HG02798 (cell line): ENCODE results near the gene ALPL.
"Not testable (repeated sequence)": the region's sequence is repeated elsewhere in the genome, so short reads cannot be mapped to it uniquely, and the experiment has no call there.

Source experiments
- ATAC-seq: cut with Tn5 transposase; IDR thresholded peaks from one replicate; pipeline ENCODE4 v1.9.1; 2021; ENCODE audit warnings: mild to moderate bottlenecking; ENCODE audit not compliant: unreplicated experiment, poor library complexity

ALPL gene

GRCh38 chr1:21506804-21507203, 2.4 kb upstream of the ALPL start:
- ATAC-seq = no peak

DNA sequence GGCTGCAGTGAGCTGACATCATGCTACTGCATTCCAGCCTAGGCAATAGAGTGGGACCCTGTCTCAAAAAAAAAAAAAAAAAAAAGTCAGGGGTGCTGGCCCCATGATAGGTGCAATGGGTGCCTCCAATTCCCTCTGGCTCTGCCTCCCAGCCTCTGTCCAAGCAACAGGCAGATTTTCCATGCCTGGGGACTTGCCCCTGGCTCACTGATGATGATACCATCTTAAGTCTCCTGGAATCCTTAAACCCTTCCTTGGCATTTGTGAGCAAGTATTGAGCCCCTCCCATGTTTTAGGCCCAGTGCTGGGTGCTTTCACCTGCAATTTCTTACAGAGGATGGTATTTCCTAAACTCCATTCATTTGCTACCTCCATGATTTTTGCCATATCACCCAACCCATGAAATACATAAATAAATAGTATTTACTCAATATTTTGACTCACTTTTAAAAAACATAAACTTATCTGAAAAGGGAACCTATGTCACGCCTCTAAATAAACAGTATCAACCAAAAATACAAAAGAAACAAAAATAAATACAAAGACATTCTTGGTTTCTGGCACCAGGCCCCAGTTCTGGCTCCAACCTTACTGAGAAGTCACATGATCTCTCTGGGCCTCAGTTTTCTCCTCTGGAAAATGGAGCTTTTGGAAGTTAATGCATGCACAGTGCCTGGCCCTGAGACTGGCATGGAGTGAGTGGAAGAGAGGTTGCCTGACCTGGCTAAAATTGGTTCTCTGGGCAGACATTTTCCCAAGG, 1.5 kb upstream of the ALPL start:
- no peak for ATAC-seq

DNA sequence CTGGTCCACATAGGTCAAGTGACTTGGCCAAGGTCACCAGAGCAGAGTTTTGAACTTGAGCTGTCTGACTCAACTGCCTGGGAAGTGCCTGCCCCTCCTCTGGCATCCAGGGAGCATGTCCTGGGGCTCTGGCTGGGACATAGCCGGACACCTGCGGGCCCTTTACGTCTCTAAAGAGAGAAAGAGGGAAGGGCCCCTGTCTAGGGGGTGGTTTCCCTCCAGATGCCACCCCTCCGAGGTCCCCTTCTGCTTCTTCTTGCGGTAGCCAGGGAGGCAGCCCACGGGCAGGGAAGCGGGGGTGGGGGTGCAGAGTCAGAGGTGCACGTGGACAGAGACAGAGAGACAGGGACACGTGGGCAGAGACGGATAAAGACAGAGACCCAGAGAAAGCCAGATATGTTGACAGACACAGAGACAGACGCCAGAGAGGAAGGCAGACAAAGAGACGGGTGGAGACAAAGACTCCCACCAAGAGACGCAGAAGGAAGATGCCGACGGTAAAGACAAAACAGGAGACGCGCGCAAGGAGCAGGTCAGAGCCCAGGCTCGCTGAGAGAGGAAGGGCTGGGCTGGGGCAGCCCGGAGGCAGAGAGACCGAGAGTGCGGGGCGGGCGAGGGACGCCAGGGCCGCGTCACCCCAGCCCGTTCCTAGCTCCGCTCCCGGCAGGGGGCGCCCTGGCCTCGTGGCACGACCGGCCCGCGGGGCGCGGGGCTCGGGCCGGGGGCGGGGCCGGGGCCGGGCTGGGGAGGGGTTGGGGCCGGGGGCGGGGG, 458 bp upstream of the ALPL start:
- ATAC-seq = no peak

DNA sequence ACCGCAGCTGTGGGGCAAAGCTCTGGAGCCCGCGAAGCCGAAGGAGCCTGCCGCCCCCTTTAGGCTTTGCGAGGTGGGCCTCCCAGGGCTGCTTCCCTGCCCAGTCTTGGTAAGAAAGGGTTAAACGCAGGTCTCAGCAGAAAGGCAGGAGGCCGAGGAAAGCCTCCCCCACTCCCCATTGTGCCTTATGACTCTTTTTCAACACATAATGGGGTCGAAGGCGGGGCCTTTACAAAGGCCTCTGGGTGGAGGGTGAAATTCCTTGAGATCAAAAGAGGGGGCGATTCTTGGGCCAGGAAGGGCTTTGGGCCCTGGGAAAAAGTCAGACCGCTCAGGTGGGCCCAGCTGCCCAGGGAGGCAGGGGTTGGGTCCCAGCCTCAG, 880 bp downstream of the ALPL start:
- no peak for ATAC-seq

DNA sequence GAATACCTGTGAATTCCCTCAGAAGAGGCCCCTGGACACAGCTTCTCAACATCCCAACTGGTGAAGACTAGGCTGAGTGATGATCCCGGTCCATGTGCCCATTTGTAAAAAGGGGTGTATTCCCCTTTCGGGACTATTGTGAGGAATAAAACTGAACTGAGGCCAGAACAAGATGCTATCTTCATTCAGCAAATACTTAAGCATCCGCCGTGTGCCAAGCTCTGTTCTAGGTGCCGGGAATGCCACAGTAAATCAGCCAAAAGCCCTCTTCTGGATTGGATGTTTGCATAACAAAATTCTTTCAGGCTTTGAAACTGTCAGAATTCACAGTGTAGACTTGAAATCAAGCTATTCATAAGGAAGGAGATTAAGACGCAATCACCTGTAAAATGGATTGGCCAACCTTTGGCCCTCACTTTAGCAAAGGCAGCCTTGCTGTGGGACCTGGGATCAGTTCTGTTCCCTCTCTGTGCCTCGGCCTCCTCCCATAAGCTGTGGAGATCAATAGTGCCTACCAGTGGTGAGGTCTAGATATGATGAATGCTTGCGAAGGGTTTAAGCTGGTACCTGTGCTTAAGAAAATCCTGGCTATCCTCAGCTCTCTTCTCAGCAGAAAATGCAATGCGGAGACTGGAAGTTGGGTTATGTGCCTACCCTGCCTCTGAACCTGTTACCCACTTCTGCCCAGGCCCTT, 1.8 kb downstream of the ALPL start:
- ATAC-seq = no peak

DNA sequence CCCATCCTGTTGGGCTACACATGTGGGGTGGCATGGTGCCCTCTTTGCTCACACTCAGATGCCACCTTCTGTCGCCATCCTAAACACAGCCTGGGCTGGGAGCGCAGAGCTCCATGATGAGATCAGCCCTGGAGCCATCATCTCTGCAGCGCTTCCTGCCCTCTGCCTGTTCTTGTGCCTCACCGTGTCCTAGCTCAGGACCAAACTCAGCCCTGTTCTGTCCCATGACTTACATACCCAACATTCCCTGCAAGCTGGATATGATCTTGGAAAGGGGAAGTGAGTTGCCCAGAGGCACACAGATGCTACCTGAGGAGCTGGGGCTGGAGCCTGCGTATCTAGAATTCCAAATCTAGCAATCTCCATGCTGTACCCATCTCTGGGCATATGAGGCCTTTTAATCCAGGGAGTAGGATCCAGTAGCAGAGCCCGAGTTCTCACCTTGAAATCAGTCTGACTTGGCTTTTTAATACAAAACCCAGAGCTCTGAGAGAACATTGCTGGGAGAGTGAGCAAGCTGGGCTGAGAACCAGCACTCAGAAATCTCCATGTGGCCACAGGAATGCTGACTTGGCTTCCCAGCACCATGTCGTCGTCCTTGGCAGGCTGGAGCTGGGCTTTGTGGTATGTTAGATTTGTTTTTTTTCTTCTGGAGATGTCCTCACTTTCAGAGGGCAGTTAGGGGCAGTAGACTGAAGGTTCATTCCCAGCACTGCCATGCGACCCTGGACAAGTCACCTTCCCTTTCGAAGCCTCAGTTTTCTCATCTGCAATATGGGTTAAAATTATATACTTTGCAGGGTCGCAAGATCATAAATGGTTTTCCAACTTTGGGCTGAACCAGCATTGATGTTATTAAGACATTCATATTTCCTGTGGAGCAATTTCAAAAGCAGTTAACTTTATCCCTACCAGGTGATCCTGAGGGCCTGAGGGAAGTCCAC, 2.6 kb downstream of the ALPL start:
- ATAC-seq = no peak

- no peak for ATAC-seq
These were observed 5.0 kb downstream of the ALPL start for GRCh38 chr1:21514245-21514644.

GRCh38 chr1:21517161-21517589, 8.0 kb downstream of the ALPL start:
- no peak for ATAC-seq

GRCh38 chr1:21517660-21518480, 8.6 kb downstream of the ALPL start:
- ATAC-seq = no peak

DNA sequence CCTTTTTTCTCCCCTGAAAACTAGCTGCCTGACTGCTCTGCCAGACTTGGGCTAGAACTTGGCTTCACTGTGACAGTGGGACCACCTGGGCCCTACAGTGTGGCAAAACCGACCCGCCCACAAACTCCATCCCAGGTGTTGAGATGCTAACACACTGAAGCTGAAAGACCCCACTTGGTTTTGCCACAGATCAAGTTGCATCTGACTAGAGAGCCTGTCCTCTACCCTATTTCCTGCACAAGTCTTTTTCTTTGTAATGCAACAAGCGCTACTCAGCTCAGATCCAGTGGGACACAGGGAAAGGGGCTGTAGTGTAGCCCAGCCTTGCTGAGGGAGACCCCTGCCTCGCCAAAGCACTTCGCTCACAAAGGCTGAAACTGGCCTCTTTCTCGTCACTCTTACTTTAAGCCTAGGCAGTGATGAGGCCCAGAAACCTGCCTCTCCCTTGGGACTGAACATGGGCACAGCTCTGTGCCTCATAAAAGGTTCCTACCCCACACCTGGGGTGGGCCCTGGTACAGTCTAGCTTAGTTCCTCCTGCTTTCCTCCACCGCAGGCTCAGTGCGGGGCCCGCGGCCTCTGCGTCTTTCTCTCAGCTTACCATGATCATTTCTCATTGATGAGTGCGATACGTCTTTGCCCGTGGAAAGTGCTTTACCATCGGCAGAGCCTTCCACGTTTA, 9.7 kb downstream of the ALPL start:
- no peak for ATAC-seq

DNA sequence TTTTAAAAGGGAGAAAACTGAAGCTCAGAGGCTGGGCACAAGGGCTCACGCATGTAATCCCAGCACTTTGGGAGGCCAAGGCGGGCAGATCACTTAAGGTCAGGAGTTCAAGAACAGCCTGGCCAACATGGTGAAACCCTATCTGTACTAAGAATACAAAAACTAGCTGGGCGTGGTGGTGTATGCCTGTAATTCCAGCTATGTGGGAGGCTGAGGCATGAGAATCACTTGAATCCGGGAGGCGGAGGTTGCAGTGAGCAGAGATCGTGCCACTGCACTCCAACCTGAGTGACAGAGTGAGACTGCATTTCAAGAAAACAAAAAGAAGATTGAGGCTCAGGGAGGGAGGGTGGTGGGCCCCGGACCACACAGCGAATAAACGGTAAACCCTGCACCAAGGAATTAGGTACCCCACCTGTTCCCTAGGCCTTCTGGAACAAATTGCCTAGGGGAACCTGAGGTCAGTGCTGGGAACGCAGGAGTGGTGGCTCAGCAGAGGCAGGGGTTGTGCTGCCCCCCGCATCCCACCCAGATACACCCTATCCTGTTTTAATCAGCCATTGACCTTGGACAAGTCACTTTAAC, 10.4 kb downstream of the ALPL start:
- ATAC-seq = not testable (repeated sequence)

- no peak for ATAC-seq
These were observed 11.9 kb downstream of the ALPL start for GRCh38 chr1:21520899-21521716.

DNA sequence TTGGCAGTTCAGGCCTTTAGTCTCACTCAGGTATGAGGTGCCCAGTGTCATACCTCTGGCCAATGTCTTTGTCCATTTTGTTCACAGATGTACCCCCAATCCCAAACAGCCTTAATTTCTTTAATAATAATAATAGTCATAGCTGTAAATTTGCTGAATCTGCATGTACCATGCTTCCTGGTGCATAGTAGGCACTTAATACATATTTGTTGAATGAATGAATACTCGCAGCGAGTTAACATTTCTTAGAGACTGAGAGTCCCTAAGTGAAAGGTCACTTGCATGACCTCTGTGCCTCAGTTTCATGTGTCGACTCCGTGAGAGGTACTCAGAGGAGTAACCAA, 12.5 kb downstream of the ALPL start:
- no peak for ATAC-seq

DNA sequence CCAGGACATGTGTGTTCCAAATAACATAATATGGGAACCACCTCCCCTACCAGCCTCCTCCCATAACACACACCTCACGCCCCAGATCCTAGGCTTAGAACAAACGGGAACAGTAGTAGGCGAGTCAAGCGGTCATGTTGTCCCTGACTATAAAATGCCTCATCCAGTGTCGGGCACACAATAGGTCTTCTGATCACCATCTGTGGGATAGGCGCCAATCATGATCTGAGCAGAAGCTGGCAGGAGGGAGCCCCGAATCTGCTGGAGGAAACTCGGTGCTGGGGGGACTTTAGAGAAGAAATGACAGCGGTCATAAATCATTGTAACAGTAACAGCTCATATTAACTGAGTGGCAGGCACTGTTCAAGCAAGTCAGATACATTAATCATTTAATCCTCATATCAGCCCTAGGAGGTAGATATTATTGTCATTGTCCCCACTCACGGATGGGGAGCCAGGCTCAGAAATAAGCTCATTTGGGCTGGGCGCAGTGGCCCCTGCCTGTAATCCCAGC, 13.4 kb downstream of the ALPL start:
- no peak for ATAC-seq

GRCh38 chr1:21523297-21523813, 14.1 kb downstream of the ALPL start:
- no peak for ATAC-seq

GRCh38 chr1:21524220-21524619, 15.0 kb downstream of the ALPL start:
- ATAC-seq = no peak

DNA sequence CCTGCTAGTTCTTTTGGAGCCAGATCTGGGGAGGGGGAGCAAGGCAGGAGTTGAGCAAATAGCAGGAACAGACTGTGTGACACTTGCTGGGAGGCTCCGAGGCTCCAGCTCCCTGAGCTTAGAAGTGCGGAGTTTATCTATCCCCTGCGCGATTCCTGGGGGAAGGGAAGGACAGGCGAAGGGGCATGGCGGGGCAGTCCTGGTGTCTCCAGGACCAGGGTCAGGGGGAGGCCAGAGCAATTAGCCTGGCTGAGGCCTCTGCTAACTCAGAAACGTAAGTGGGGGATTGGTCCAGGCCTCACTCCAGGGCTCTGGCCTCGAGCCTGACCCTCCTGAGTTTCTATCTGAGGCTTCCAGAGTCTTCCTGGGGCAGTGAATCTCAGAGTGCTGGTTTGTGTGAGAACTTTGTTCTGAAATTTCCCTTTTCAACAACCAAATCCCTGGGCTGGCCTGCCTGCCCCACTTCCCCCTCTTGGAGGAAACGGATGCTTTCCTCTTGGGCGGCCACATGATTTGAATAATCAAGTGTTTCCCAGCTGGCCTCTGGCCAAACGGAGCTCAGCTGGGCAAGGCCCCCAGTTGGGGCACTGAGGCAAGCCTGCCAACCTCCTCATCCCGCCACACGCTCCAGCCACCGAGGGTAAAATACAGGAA, 15.6 kb downstream of the ALPL start:
- ATAC-seq = no peak
